Upper lobe of left lung (tissue), 6 donors: ENCODE data around the gene AK1. TPM values are rescaled to one million over a fixed set of nuclear protein-coding genes. Genes with fewer than 3 reads are reported as not detected.

ENCODE experiments used
- ATAC-seq, 2 donors: fragments of 200-7000 bp; cut with Tn5 transposase; one replicate each; pipeline ENCODE4 v1.9.1; 2022; ENCODE audit warnings: mild to moderate bottlenecking in 2 of 2, moderate library complexity in 2 of 2; ENCODE audit not compliant: low FRiP score in 2 of 2
- DNase-seq, 2 donors: peaks; one replicate each; pipeline ENCODE4 v3.0.0-alpha.2; 2019 to 2020
- H3K27ac ChIP-seq, 4 donors: fragments of 200-600 bp; sonication (generic); one replicate each; pipeline ENCODE4 v1.5.1; 2016 to 2019
- H3K27me3 ChIP-seq, 4 donors: fragments of 200-600 bp; sonication (generic); one replicate each; pipeline ENCODE4 v1.5.1; 2017 to 2019
- H3K36me3 ChIP-seq, 4 donors: fragments of 200-600 bp; sonication (generic); one replicate each; pipeline ENCODE4 v1.5.1; 2016 to 2019
- H3K4me1 ChIP-seq, 4 donors: fragments of 200-600 bp; sonication (generic); one replicate each; pipeline ENCODE4 v1.5.1; 2018 to 2019
- H3K4me3 ChIP-seq, 4 donors: fragments of 200-600 bp; sonication (generic); one replicate each; pipeline ENCODE4 v1.5.1; 2017 to 2019; ENCODE audit warnings: mild to moderate bottlenecking in 2 of 4, moderate library complexity in 1 of 4
- H3K9me3 ChIP-seq, 4 donors: fragments of 200-600 bp; sonication (generic); one replicate each; pipeline ENCODE4 v1.5.1; 2018 to 2019
- CTCF ChIP-seq, 6 experiments: fragments of 450-650 bp in 4 of 6; fragments of 200-600 bp in 2 of 6; sonication (generic) in 2 of 6; IDR thresholded peaks; one replicate each; pipeline ENCODE4 v1.5.1; 2016 to 2019; ENCODE audit warnings: antibody characterized with exemption in 6 of 6
- EP300 ChIP-seq, 4 donors: sonication (generic); formaldehyde crosslinking; IDR thresholded peaks; one replicate each; pipeline ENCODE4 v1.5.1; 2017; ENCODE audit warnings: antibody characterized with exemption in 4 of 4, control low read depth in 2 of 4
- POLR2A ChIP-seq, 4 donors: fragments of 450-650 bp; IDR thresholded peaks; one replicate each; pipeline ENCODE4 v1.5.1; 2016 to 2017; ENCODE audit warnings: antibody characterized with exemption in 4 of 4, mild to moderate bottlenecking in 2 of 4
- POLR2AphosphoS5 ChIP-seq, 2 donors: sonication (generic); formaldehyde crosslinking; IDR thresholded peaks; one replicate each; pipeline ENCODE4 v1.5.1; 2017; ENCODE audit warnings: antibody characterized with exemption in 2 of 2
- WGBS, 2 donors: methylation state at CpG; one replicate each; pipeline ENCODE4 v1.1.5; 2017 to 2018; 5-methylcytosine and 5-hydroxymethylcytosine counted together
- total RNA-seq, 6 donors: library from RNA; depleted of rRNA in 4 of 6; stranded (reverse); fragments of >200 nt in 4 of 6; gene quantifications; one replicate each; pipeline versions ENCODE4 v1.1.0 to v1.2.1, GENCODE V29; 2016 to 2021
- donor health status: DM: no; HTN: no; CAD: no; lungs with moderate emphysema.
- donor health status: DM: no; HTN: yes; CAD: no; lungs with severe emphysema.

AK1 gene
- total RNA-seq, 6 donors from 2014 or later: 106 to 239 (median 161) TPM

GRCh38 chr9:127896395-127897192 lies 19.1 kb upstream of the AK1 start:
- Histone ChIP-seq H3K27me3 (no peaks in the 10 kb centered on the region), H3K4me1 (peaks cover 43 to 50% (median 48%) of the 10 kb centered on the region in 4 donors), H3K9me3 (peaks cover 0 to 12% (median 4%) of the 10 kb centered on the region in 4 donors), H3K27ac (peak overlapping the region; percentile 92 to 98 (median 95)), H3K36me3 (peaks cover 26 to 52% (median 40%) of the 10 kb centered on the region in 4 donors), H3K4me3 (peak overlapping the region in 3 of 4 donors; percentile 4 to 98 (median 91))
- no peak for DNase-seq
- TF ChIP-seq POLR2AphosphoS5 (IDR thresholded peaks at IDR 0.05) (no peak), POLR2A (IDR thresholded peaks at IDR 0.05) (no peak), CTCF (IDR thresholded peaks at IDR 0.05) (no peak), EP300 (IDR thresholded peaks at IDR 0.05) (no peak)
- ATAC-seq: no peak
- 84 to 90% methylated on average over 14 to 16 of the region's 16 CpGs for WGBS, 2 donors

- H3K4me3 ChIP-seq: no peak overlapping the region
- 94 to 99% methylated on average over 8 of the region's 8 CpGs for WGBS, 2 donors
- no peak for DNase-seq
- H3K27ac ChIP-seq: peak overlapping the region in 1 of 4 donors; percentile 98
- peaks cover 36 to 42% (median 40%) of the 10 kb centered on the region in 4 donors for H3K4me1 ChIP-seq
- no peak for ATAC-seq
- H3K9me3 ChIP-seq: peaks cover 0 to 12% (median 4%) of the 10 kb centered on the region in 4 donors
- H3K36me3 ChIP-seq: peaks cover 26 to 58% (median 44%) of the 10 kb centered on the region in 4 donors
- no peaks in the 10 kb centered on the region for H3K27me3 ChIP-seq
- TF ChIP-seq EP300 (IDR thresholded peaks at IDR 0.05) (no peak), POLR2AphosphoS5 (IDR thresholded peaks at IDR 0.05) (no peak), POLR2A (IDR thresholded peaks at IDR 0.05) (no peak), CTCF (IDR thresholded peaks at IDR 0.05) (no peak)
These were observed 18.3 kb upstream of the AK1 start for GRCh38 chr9:127895811-127896210.

GRCh38 chr9:127893392-127893791 lies 15.9 kb upstream of the AK1 start:
- Histone ChIP-seq H3K9me3 (peaks cover 0 to 12% (median 4%) of the 10 kb centered on the region in 4 donors), H3K4me3 (no peak overlapping the region), H3K4me1 (peaks cover 20 to 24% (median 23%) of the 10 kb centered on the region in 4 donors), H3K27me3 (no peaks in the 10 kb centered on the region), H3K27ac (no peak overlapping the region), H3K36me3 (peaks cover 32 to 80% (median 59%) of the 10 kb centered on the region in 4 donors)
- no peak for TF ChIP-seq POLR2A (IDR thresholded peaks at IDR 0.05)
- TF ChIP-seq POLR2AphosphoS5 (IDR thresholded peaks at IDR 0.05): no peak
- 98% methylated on average over 4 of the region's 4 CpGs for WGBS, 2 donors
- no peak for ATAC-seq
- no peak for DNase-seq

- Histone ChIP-seq H3K4me1 (peaks cover 15 to 18% (median 17%) of the 10 kb centered on the region in 4 donors), H3K27me3 (no peaks in the 10 kb centered on the region), H3K4me3 (no peak overlapping the region), H3K9me3 (peaks cover 0 to 12% (median 4%) of the 10 kb centered on the region in 4 donors), H3K27ac (no peak overlapping the region), H3K36me3 (peaks cover 32 to 85% (median 62%) of the 10 kb centered on the region in 4 donors)
- ATAC-seq: no peak
- TF ChIP-seq EP300 (IDR thresholded peaks at IDR 0.05) (no peak), CTCF (IDR thresholded peaks at IDR 0.05) (no peak)
- WGBS, 2 donors: 97% methylated on average over 6 of the region's 6 CpGs
- no peak for DNase-seq
These were observed 15.4 kb upstream of the AK1 start for GRCh38 chr9:127892831-127893230.

GRCh38 chr9:127890053-127890452 lies 12.6 kb upstream of the AK1 start:
- TF ChIP-seq CTCF (IDR thresholded peaks at IDR 0.05) (no peak), POLR2A (IDR thresholded peaks at IDR 0.05) (no peak), POLR2AphosphoS5 (IDR thresholded peaks at IDR 0.05) (no peak), EP300 (IDR thresholded peaks at IDR 0.05) (no peak)
- Histone ChIP-seq H3K4me3 (no peak overlapping the region), H3K9me3 (peaks cover 0 to 12% (median 4%) of the 10 kb centered on the region in 4 donors), H3K27ac (no peak overlapping the region), H3K27me3 (no peaks in the 10 kb centered on the region), H3K36me3 (peaks cover 32 to 90% (median 72%) of the 10 kb centered on the region in 4 donors), H3K4me1 (peaks cover 0 to 5% (median 1%) of the 10 kb centered on the region in 4 donors)
- 95 to 98% methylated on average over 3 of the region's 3 CpGs for WGBS, 2 donors
- DNase-seq (no peak), ATAC-seq (no peak)
